ENCODE data around the gene PFDN6. TPM values are rescaled to one million over a fixed set of nuclear protein-coding genes. Genes with fewer than 3 reads are reported as not detected.

PFDN6 gene
- total and polyA plus RNA-seq, 9 of the 15 experiments (the other 6 are each of a cell fraction or from before 2014, with no cell fraction given): 6.8 to 475 (median 216) TPM

DNA sequence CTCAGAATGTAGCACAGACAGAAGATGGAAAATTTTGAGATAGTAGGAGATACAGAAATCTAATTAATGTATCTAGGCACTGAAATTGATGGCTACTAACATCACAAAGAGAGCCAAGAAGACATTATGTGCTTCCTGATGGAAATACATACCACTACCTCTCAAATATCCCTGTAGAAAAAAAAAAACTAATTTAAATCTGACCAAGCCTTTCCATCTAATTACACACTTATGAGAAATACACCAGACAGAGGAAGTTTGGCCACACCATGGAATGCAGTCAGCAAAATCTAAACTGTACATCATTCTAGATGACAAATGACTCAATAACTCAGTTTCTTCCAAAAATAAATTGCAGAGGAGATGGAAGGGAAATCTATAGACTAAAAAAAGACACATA, 36.6 kb upstream of the PFDN6 start:
- FAIRE-seq: no peak
- Histone ChIP-seq H3K36me3 (ENCODE audit: control insufficient read depth, insufficient read depth, low read length) (peaks cover 31% of the 10 kb centered on the region), H3K9me1 (ENCODE audit: control insufficient read depth, insufficient read depth, low read length) (peaks cover 4% of the 10 kb centered on the region), H3K4me2 (ENCODE audit: insufficient read depth, low read length) (no peak overlapping the region), H3K79me2 (ENCODE audit: control insufficient read depth, insufficient read depth, low read length) (no peaks in the 10 kb centered on the region), H3K9me3 (replicated peaks; ENCODE audit: control insufficient read depth, insufficient read depth, low read depth, low read length) (no peaks in the 10 kb centered on the region), H4K20me1 (replicated peaks; ENCODE audit: control insufficient read depth, insufficient read depth, low read length) (no peaks in the 10 kb centered on the region), H3K27me3 (ENCODE audit: control insufficient read depth in 2 of 2, insufficient read depth in 2 of 2, low read length in 2 of 2) (no peaks in the 10 kb centered on the region), H3K4me1 (replicated peaks in 1 of 2; ENCODE audit: control insufficient read depth in 2 of 2, insufficient read depth in 2 of 2, low read length in 2 of 2) (peaks cover 22 to 31% of the 10 kb centered on the region in 2 experiments), H3K4me3 (no peak overlapping the region), H3K27ac (ENCODE audit: extremely low read depth, low read depth, low read length) (no peak overlapping the region), H3K9ac (ENCODE audit: insufficient read depth in 1 of 2, low read depth in 2 of 2, low read length in 2 of 2) (no peak overlapping the region), H2AFZ (ENCODE audit: low read depth, low read length) (no peak overlapping the region)
- POLR2A ChIA-PET: no interaction called here
- CTCF ChIA-PET (ENCODE audit: low intra/inter-chr PET ratio): interaction anchor here (0.7 kb wide), 1 partner anchor 15 kb away, joined by 4 read pairs; no protein-coding TSS in a partner anchor
- in situ Hi-C loops (cut with MboI): no loop called here
- ATAC-seq: no peak
- DNase-seq (ENCODE audit: extremely low read depth in 1 of 4, low spot score in 3 of 4): no peak
- BruUV-seq (replicated peaks): no TSS peak
- intact Hi-C loops (cut with micrococcal nuclease): no loop called here
- TF ChIP-seq ZNF311 (CRISPR knock-in tag; IDR thresholded peaks at IDR 0.05) (no peak), ZNF717 (CRISPR knock-in tag; IDR thresholded peaks at IDR 0.05) (no peak), FOXK1 (CRISPR knock-in tag; IDR thresholded peaks at IDR 0.05; ENCODE audit: borderline replicate concordance) (no peak), NFXL1 (CRISPR knock-in tag; IDR thresholded peaks at IDR 0.05) (no peak), NONO (IDR thresholded peaks at IDR 0.05; ENCODE audit: low read depth in 2 of 2, low read length in 1 of 2) (no peak), RBM17 (IDR thresholded peaks at IDR 0.05; ENCODE audit: borderline replicate concordance, low read depth, low read length) (no peak), MEF2D (tag; conservative IDR thresholded peaks at IDR 0.05; ENCODE audit: low read depth) (no peak), CHD1 (IDR thresholded peaks at IDR 0.05; ENCODE audit: low read length) (no peak), RBFOX2 (IDR thresholded peaks at IDR 0.05; ENCODE audit: low read depth, low read length) (no peak), KLF10 (CRISPR knock-in tag; IDR thresholded peaks at IDR 0.05) (no peak)
- TF ChIP-seq, protein P1, sequence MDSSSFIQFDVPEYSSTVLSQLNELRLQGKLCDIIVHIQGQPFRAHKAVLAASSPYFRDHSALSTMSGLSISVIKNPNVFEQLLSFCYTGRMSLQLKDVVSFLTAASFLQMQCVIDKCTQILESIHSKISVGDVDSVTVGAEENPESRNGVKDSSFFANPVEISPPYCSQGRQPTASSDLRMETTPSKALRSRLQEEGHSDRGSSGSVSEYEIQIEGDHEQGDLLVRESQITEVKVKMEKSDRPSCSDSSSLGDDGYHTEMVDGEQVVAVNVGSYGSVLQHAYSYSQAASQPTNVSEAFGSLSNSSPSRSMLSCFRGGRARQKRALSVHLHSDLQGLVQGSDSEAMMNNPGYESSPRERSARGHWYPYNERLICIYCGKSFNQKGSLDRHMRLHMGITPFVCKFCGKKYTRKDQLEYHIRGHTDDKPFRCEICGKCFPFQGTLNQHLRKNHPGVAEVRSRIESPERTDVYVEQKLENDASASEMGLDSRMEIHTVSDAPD (CRISPR knock-in tag; IDR thresholded peaks at IDR 0.05): no peak
- TF ChIP-seq, protein P2, sequence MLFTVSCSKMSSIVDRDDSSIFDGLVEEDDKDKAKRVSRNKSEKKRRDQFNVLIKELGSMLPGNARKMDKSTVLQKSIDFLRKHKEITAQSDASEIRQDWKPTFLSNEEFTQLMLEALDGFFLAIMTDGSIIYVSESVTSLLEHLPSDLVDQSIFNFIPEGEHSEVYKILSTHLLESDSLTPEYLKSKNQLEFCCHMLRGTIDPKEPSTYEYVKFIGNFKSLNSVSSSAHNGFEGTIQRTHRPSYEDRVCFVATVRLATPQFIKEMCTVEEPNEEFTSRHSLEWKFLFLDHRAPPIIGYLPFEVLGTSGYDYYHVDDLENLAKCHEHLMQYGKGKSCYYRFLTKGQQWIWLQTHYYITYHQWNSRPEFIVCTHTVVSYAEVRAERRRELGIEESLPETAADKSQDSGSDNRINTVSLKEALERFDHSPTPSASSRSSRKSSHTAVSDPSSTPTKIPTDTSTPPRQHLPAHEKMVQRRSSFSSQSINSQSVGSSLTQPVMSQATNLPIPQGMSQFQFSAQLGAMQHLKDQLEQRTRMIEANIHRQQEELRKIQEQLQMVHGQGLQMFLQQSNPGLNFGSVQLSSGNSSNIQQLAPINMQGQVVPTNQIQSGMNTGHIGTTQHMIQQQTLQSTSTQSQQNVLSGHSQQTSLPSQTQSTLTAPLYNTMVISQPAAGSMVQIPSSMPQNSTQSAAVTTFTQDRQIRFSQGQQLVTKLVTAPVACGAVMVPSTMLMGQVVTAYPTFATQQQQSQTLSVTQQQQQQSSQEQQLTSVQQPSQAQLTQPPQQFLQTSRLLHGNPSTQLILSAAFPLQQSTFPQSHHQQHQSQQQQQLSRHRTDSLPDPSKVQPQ (CRISPR knock-in tag; IDR thresholded peaks at IDR 0.05; ENCODE audit: borderline replicate concordance): no peak
- TF ChIP-seq, protein P3, sequence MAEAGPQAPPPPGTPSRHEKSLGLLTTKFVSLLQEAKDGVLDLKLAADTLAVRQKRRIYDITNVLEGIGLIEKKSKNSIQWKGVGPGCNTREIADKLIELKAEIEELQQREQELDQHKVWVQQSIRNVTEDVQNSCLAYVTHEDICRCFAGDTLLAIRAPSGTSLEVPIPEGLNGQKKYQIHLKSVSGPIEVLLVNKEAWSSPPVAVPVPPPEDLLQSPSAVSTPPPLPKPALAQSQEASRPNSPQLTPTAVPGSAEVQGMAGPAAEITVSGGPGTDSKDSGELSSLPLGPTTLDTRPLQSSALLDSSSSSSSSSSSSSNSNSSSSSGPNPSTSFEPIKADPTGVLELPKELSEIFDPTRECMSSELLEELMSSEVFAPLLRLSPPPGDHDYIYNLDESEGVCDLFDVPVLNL (CRISPR knock-in tag; IDR thresholded peaks at IDR 0.05; ENCODE audit: low read depth): no peak

All from K562 (cell line).